Measurements from ENCODE around the gene KRTAP2-3.

The KRTAP2-3 gene

GRCh38 chr17:41016578-41017215 is 43.2 kb downstream of the KRTAP2-3 start:
- DNase-seq (ENCODE audit: low read depth in 2 of 2): no peak
- TF ChIP-seq CTCF (IDR thresholded peaks at IDR 0.05; ENCODE audit: low read depth, low read length): no peak
- H3K4me3 ChIP-seq (replicated peaks in 1 of 2; ENCODE audit: low read depth in 2 of 2, low read length in 2 of 2): no peak overlapping the region

- DNase-seq (ENCODE audit: low read depth in 2 of 2): no peak
- H3K4me3 ChIP-seq (replicated peaks in 1 of 2; ENCODE audit: low read depth in 2 of 2, low read length in 2 of 2): no peak overlapping the region
- no peak for TF ChIP-seq CTCF (IDR thresholded peaks at IDR 0.05; ENCODE audit: low read depth, low read length)
These were observed 44.5 kb downstream of the KRTAP2-3 start for GRCh38 chr17:41015454-41015853.

- H3K4me3 ChIP-seq (replicated peaks in 1 of 2; ENCODE audit: low read depth in 2 of 2, low read length in 2 of 2): no peak overlapping the region
- DNase-seq (ENCODE audit: low read depth in 2 of 2): peak in 1 of 2 donors; percentile 8
- no peak for TF ChIP-seq CTCF (IDR thresholded peaks at IDR 0.05; ENCODE audit: low read depth, low read length)
These were observed 46.3 kb downstream of the KRTAP2-3 start for GRCh38 chr17:41013606-41014005.

- no peak overlapping the region for H3K4me3 ChIP-seq (replicated peaks in 1 of 2; ENCODE audit: low read depth in 2 of 2, low read length in 2 of 2)
- TF ChIP-seq CTCF (IDR thresholded peaks at IDR 0.05; ENCODE audit: low read depth, low read length): no peak
- peak in 1 of 2 donors; percentile 4 for DNase-seq (ENCODE audit: low read depth in 2 of 2)
These were observed 46.7 kb downstream of the KRTAP2-3 start for GRCh38 chr17:41013181-41013580.

GRCh38 chr17:41012326-41013120 is 47.4 kb downstream of the KRTAP2-3 start:
- no peak overlapping the region for H3K4me3 ChIP-seq (replicated peaks in 1 of 2; ENCODE audit: low read depth in 2 of 2, low read length in 2 of 2)
- no peak for DNase-seq (ENCODE audit: low read depth in 2 of 2)
- TF ChIP-seq CTCF (IDR thresholded peaks at IDR 0.05; ENCODE audit: low read depth, low read length): no peak

- TF ChIP-seq CTCF (IDR thresholded peaks at IDR 0.05; ENCODE audit: low read depth, low read length): no peak
- H3K4me3 ChIP-seq (replicated peaks in 1 of 2; ENCODE audit: low read depth in 2 of 2, low read length in 2 of 2): no peak overlapping the region
- no peak for DNase-seq (ENCODE audit: low read depth in 2 of 2)
These were observed 49.5 kb downstream of the KRTAP2-3 start for GRCh38 chr17:41010441-41010840.

Data from cardiac fibroblast (primary cell).